GM12878 (cell line): ENCODE measurements around the gene NINJ1.

Source experiments
- CEBPZ ChIP-seq: fragments of 150-350 bp; IDR thresholded peaks from 2 replicates; pipeline ENCODE4 v1.6.1; 2016; ENCODE audit warnings: low read depth, low read length
- CREB1 ChIP-seq: IDR thresholded peaks from 2 replicates; pipeline ENCODE4 v1.6.1; 2012; ENCODE audit warnings: low read depth, mild to moderate bottlenecking, inconsistent platforms
- CTCF ChIP-seq, 3 experiments: IDR thresholded peaks in 2 of 3; conservative IDR thresholded peaks in 1 of 3; 2 replicates each; pipeline ENCODE4 v1.5.1; 2011; ENCODE audit warnings: low read depth in 3 of 3, low read length in 3 of 3, mild to moderate bottlenecking in 3 of 3, control low read depth in 2 of 3, moderate library complexity in 2 of 3, inconsistent platforms in 1 of 3, mixed read lengths in 1 of 3; ENCODE audit not compliant: control insufficient read depth in 2 of 3, insufficient read depth in 1 of 3; ENCODE audit errors: extremely low read depth in 1 of 3
- EP300 ChIP-seq, 2 experiments: fragments of 150-350 bp in 1 of 2; IDR thresholded peaks; 2 replicates each; pipeline ENCODE4 v1.6.1; 2011 to 2012; ENCODE audit warnings: low read depth in 2 of 2, low read length in 2 of 2, borderline replicate concordance in 1 of 2, improper control_type of control experiment in 1 of 2, inconsistent platforms in 1 of 2; ENCODE audit not compliant: control insufficient read depth in 1 of 2
- EZH2 ChIP-seq: IDR thresholded peaks from 2 replicates; pipeline ENCODE4 v1.6.1; 2012; ENCODE audit warnings: low read depth, mild to moderate bottlenecking, control low read depth, inconsistent platforms, low read length, borderline replicate concordance; ENCODE audit not compliant: control insufficient read depth
- JUNB ChIP-seq: IDR thresholded peaks from 2 replicates; pipeline ENCODE4 v1.6.1; 2016; ENCODE audit warnings: antibody characterized with exemption, mild to moderate bottlenecking
- MTA3 ChIP-seq: IDR thresholded peaks from 2 replicates; pipeline ENCODE4 v1.6.1; 2012; ENCODE audit warnings: low read length, inconsistent platforms, borderline replicate concordance
- MYB ChIP-seq: fragments of 150-350 bp; IDR thresholded peaks from 2 replicates; pipeline ENCODE4 v1.6.1; 2014; ENCODE audit warnings: mild to moderate bottlenecking, low read depth, low read length, borderline replicate concordance
- NFYB ChIP-seq: IDR thresholded peaks from 2 replicates; pipeline ENCODE4 v1.6.1; 2011; ENCODE audit warnings: low read depth, mild to moderate bottlenecking, low read length, improper control_type of control experiment, moderate library complexity; ENCODE audit not compliant: insufficient read depth
- POLR2A ChIP-seq: IDR thresholded peaks from 2 replicates; pipeline ENCODE4 v1.6.1; 2011; ENCODE audit warnings: low read depth, mild to moderate bottlenecking, low read length
- REST ChIP-seq: IDR thresholded peaks from 2 replicates; pipeline ENCODE4 v1.6.1; 2012; ENCODE audit warnings: mild to moderate bottlenecking, low read depth, low read length
- USF2 ChIP-seq: IDR thresholded peaks from 2 replicates; pipeline ENCODE4 v1.6.1; 2011; ENCODE audit warnings: low read depth, low read length, improper control_type of control experiment, borderline replicate concordance

GRCh38 chr9:93183131-93183662 lies 49.1 kb upstream of the NINJ1 start:
- TF ChIP-seq REST (no peak), CREB1 (no peak), CEBPZ (no peak), CTCF (IDR thresholded peaks at IDR 0.05 in 2 of 3, conservative IDR thresholded peaks at IDR 0.05 in 1 of 3; ENCODE audit: control insufficient read depth in 2 of 3, extremely low read depth in 1 of 3, insufficient read depth in 1 of 3, low read depth in 3 of 3, low read length in 3 of 3) (no peak), EZH2 (no peak), EP300 (IDR thresholded peaks at IDR 0.05; ENCODE audit: borderline replicate concordance in 1 of 2, control insufficient read depth in 1 of 2, low read depth in 2 of 2, low read length in 2 of 2) (no peak), JUNB (no peak), MYB (no peak), MTA3 (no peak), USF2 (no peak), NFYB (no peak), POLR2A (no peak)
